Measurements from ENCODE around the gene DUSP22. TPM values are rescaled to one million over a fixed set of nuclear protein-coding genes. Genes with fewer than 3 reads are reported as not detected.
"Not testable (repeated sequence)": the region's sequence is repeated elsewhere in the genome, so short reads cannot be mapped to it uniquely, and the experiment has no call there.

DUSP22 gene
- total RNA-seq, 1 experiment from 2014 or later, result 11.5 TPM

DNA sequence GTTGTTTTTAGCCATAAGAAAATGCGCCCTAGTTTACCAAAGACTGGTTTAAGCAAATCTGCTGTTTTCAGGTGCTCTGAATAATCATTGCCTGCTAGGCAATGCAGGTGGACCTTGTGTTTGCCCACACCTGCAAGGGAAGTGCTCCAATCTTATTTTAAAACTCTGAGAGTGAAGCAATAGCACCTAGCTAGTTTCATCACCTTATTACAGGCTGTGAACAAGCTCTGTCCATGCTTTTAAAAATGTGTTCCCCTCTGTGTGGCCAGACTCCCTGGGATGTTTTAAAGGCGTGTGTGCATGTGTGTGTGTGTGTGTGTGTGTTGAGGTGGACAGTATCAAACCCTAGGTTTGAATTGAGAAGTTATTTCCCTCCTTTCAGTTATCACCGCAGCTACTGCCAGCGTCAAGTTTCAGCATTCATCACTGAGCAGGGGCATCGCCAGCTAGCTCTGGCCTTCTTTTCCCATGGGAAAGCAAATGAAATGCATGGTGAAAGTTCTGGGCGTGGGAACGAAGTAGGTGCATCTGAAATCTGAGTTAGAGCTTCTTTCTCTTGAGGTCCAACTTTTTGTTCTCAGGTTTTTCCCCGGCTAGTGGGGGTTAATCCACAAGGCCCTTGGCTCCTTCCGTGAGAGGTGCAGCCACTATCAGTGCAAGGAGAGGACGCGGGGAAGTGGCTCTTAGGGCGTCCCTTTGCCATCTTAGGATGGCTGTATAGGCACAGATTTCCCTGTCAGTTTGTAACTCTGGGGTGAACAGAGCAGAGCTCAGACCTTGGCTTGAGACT lies 30.8 kb downstream of the DUSP22 start:
- DNase-seq (ENCODE audit: low read depth), result no peak

DNA sequence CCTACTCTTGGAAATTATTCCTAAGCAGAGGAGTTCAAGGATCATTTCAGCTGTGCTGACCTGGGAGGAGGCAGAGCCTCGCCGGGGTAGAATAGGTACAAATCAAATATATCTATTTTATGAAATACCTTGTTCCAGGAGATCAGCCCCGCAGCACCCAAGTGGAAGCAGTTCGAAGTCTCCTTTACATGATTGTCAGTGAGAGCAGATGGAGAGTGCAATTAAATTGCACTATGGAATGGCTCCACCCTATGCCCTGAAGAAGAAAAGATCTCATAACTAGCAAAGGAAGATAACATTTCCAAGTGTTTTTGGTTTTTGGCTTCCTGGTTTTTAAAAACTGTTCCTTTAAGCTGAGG lies 31.4 kb downstream of the DUSP22 start:
- DNase-seq (ENCODE audit: low read depth), result no peak

DNA sequence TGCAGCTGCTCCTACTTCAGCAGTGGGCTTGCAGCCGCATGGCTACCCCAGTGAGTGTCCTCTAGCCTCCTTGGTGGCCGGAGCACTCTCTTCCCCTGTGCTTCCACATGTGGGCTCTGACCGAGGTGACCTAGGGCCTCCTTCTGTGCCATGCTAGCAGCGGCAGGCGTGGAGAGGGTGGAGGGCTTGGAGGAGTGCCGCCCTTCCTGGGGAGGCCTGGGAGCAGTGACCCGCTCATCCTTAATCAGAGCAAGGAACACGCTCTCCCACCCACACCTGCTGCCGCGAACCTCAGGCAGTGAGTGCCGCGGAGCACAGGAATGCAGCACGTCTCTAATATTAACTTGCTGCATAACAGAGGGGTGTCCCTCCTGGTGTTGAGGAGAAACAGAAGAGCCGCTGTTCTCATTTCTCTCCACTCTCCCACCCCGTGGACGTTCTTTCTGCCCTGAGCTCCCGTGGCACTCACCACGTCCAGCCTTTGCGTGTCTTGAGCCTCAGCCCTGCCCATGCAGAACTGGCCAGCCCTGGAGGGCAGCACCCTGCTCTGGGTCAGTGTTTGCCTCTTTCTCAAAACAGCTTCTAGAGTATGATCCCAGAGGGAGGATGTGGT lies 31.9 kb downstream of the DUSP22 start:
- no peak for DNase-seq (ENCODE audit: low read depth)

DNA sequence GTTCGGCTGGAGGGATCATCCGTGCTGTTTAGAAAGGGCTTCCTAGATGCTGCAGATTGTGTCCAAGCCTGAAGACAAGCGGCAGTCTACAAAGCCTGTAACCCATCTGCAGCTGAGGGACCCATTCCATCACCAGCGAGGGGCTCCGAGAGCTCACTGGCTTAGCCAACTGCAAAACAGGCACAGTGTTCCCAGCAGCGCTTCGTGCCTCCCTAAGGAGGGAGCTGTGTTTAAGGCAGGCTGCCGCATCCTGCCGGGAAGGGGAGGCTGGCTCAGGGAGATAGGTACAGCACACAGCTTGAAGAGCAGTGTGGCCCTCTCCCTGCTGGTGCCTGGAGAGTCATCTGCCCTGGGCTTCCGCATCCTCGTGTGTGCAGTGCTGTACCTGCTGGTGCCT lies 32.4 kb downstream of the DUSP22 start:
- DNase-seq (ENCODE audit: low read depth), result no peak

DNA sequence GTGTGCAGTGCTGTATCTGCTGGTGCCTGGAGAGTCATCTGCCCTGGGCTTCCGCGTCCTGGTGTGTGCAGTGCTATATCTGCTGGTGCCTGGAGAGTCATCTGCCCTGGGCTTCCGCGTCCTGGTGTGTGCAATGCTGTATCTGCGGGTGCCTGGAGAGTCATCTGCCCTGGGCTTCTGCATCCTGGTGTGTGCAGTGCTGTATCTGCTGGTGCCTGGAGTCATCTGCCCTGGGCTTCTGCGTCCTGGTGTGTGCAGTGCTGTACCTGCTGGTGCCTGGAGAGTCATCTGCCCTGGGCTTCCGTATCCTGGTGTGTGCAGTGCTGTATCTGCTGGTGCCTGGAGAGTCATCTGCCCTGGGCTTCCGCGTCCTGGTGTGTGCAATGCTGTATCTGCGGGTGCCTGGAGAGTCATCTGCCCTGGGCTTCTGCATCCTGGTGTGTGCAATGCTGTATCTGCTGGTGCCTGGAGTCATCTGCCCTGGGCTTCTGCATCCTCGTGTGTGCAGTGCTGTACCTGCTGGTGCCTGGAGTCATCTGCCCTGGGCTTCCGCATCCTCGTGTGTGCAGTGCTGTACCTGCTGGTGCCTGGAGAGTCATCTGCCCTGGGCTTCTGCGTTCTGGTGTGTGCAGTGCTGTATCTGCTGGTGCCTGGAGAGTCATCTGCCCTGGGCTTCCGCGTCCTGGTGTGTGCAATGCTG lies 33.0 kb downstream of the DUSP22 start:
- not testable (repeated sequence) for DNase-seq (ENCODE audit: low read depth)

DNA sequence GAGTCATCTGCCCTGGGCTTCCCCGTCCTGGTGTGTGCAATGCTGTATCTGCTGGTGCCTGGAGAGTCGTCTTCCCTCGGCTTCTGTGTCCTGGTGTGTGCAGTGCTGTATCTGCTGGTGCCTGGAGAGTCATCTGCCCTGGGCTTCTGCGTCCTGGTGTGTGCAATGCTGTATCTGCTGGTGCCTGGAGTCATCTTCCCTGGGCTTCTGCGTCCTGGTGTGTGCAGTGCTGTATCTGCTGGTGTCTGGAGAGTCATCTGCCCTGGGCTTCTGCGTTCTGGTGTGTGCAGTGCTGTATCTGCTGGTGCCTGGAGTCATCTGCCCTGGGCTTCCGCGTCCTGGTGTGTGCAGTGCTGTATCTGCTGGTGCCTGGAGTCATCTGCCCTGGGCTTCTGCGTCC lies 33.8 kb downstream of the DUSP22 start:
- not testable (repeated sequence) for DNase-seq (ENCODE audit: low read depth)

DNA sequence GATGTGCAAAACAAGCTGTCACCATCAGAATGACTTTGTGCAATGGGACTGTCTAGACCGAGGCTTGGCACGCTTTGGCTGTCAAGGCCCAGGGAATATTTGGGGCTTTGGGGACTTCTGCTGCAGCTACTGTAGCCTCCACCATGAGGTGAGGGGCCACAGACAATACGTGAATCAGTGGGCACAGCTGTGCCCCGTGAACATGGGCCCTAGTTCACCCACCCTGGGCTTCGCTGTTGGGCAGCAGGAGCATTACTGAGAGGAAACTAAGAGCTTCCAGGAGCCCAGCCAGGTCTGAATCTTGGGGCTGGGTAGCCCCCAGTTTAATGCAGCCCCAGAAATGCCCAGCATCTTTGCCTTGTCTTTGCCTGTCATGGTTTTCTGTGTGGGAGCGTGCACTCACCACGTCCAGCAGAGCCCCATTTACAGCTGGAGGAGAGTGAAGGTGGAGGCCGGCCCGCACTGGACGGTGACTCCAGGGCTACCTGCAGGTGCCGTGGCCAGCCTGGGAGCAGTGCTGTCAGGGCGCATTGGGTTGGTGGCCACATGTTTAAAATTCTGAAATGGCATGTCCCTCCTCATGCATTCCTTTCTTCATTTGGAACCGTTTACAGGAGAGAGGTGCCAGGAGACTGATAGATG lies 34.7 kb downstream of the DUSP22 start:
- no peak for DNase-seq (ENCODE audit: low read depth)

DNA sequence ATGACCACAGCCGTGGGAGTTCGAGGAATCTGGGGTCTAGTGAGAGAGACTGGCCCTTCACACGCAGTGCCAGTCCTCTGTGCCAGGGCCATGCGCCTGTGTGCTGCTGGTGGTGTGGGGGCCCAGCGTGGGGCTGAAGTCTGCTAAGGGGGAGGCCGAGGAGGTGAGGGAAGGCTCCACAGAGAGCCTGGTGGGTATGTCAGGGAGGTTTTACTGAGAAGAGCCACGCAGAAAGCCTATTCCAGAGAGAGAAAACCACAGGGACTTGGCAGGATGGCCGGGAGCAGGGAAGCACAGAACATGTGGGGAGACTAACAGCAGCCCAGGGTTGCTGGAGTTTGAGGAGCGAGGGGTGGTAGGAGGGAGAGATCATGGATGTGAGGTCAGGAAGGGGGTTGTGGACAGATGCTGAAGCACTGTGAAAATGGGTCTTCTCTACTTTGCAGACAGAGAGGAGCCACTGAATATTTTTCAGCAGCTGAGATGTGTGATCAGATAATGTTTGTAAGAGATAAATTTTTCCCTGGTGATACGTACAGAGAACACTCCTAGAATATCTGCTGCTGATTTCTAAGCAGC lies 35.3 kb downstream of the DUSP22 start:
- DNase-seq (ENCODE audit: low read depth), result no peak

DNA sequence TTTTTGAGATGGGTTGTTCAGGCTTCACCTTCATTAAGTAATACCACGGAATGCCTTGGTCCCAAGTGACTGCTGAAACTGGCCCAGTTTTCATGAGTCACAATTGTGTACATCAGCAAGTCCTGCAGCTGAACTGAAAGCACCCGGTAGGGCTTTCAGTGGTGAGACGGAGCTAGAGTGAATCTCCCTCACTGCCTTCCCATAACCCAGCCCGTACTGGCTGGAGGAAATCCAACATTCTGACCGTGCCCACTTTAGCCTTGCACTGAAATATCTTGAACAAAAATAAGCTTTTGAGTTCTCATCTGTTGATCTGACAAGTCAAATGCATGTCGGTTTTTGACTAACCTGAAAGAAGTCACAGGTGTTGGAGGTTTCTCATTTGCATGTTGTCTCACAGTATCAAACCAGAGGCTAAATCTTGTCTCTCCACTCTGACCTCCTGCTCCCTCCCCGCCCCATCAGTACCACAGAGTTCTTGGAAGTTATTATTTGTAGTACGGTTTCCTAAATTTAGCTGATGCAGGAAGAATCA lies 35.9 kb downstream of the DUSP22 start:
- peak; percentile 72 for DNase-seq (ENCODE audit: low read depth)

DNA sequence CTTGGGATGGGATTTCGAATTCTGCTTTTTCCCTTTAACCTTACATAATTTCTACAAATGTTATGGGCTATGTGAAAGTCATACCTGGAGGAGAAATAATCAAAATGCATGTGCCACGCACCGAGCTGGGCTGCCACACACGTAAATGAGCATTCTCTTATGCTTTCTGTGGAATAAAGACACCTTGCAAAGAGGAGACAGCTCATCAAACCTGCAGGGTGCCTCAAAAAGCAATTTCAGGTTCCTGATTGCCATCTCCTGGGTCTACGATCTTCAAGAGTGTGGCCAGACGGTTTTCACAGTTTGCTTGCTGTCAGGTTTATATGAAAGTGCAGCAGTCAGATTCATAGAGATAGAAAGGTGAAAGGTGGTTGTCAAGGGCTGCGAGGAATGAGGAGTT lies 36.6 kb downstream of the DUSP22 start:
- no peak for DNase-seq (ENCODE audit: low read depth)

DNA sequence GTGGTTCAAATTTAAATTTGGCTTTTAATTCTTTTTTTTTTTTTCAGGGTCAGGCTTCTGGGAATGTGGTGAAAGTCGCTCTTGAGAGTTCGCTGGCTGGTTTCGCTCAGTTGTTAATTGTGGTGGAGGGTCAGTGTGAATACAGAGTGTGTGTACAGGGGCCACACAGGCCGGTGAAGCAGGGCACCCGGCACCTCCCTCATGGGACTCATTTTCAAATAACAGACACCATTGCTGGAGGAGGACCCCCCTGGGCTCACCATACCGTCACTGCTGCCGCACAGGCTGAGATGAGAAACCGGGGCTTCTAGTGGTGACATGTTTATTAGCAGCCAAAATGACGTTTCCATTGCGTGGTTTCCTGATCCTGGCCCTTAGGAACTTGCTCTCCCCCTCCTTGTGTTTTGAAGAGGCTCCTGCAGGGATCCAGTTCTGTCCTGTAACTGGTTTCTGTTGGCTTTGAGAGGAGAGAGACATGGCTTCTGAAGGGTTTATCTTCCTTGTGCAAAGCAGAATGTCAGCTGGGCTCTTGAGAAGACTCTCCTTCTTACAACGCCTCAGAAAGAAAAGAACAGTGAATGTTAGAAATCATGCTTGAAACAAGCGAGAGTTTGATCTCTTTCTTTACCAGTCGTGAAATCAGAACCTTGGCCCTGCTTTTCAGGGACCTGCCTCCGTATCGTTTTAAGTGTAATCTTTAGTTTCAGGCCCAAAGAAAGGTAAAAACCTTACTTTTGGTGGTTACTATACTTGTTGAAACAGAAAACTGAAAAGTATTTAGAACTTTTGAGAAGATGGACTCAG lies 37.8 kb downstream of the DUSP22 start:
- peak; percentile 37 for DNase-seq (ENCODE audit: low read depth)

DNA sequence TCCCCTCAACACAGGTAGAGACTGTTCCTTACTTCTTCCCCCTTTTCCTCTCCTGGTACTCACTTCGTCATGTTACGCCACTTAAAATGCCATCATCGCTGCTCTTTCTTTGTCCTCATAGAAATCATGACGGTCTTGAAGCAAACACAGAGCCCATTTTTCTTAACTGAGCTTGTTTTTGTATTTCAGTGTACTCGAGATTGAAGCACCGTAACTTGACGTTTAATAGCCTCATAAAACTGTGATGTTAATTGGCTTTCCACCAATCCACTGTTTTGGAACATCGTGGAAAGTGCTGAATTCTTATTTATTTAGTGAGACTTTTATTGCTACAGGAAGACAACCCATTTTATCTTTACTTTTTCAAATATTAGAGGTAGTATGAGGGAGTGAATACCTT lies 38.7 kb downstream of the DUSP22 start:
- DNase-seq (ENCODE audit: low read depth), result no peak

DNA sequence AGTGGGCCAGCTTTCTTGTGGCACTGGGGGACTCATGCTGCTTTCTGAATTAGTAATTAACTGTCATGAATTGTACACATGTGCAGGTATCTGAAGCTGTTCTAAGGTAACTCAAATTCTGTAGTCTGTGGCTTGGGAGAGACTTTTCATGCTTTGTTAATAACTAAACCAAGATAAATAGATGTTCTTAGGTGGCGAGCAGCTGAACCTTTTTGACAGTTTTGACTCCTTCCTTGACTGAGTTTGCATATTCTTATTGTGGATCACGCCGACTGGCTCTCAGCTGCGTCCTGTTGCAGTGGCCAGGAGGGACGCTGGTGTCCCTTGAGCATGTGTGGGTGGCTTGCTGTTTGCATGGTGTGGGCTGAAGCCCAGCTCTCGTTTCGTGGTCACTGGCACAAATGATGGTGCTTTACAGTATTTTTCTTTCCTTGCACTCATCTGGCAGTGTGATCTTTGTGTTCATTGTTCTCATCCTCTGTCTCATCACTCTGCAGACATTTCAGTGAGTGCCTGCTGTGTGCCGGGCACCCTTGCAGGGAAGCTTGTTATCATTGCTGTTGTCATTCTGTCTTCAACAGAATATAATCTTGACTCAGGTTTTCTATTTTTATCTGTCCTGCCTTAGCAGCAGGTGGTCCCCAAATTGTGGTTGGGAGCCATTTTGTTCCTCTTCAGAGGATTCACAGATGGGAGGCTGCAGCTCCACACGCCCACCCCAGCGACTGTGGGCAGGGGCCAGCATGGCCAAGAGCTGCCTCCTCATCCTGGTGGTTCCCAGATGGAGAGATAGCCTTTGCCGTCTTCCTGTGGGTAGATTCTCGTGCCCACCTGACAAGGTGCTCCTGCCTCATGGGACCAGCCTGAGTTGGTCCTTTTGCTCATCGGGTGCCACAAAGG lies 39.6 kb downstream of the DUSP22 start:
- DNase-seq (ENCODE audit: low read depth), result no peak

DNA sequence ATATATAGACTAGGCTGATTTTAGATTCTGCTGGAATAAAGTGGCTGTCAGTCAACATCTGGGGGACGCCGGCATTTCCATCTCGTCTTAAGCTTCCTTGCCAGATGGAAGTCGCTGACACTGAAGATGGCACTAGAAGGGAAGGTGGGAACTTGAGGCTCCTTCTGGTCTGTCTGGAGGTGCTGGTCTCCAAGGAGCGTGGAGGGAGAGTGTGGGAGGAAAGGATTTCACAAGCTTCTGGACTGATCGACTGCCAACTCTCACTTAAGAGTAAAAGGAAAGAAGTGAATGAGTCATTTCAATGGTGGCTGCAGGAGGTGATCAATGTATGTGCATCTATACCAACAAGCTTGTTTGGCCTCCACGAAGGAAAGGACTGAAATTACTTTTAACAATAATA lies 40.4 kb downstream of the DUSP22 start:
- DNase-seq (ENCODE audit: low read depth), result peak; percentile 55

DNA sequence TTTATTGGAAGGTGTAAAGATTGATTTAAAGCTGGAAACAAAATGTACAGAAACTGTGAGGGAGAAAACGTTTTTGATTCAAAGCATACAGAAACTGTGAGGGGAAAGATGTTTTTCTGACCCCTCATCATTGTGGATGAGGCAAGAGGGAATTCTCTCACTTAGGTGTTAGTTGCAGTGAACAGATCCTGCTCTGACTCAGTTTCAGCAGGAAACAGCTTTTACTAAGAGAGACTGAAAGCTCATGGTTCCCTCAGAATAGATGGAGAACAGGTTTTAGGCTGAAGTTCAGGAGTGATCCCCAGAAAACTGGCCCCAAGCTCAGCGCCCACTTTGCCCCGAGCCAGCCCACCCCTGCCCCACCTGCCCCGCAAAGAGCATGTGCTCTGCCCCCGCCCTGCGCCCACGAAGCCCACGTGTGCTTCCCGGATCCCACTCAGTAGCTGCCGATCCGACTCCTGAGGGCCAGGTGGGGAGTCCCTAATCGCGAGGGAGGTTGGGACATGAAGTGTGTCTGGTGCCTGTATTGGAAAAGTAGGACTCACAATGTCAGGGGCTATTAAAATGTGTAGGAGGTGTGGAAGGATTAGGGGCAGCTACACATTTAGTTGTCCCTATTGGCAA lies 41.2 kb downstream of the DUSP22 start:
- DNase-seq (ENCODE audit: low read depth), result no peak

DNA sequence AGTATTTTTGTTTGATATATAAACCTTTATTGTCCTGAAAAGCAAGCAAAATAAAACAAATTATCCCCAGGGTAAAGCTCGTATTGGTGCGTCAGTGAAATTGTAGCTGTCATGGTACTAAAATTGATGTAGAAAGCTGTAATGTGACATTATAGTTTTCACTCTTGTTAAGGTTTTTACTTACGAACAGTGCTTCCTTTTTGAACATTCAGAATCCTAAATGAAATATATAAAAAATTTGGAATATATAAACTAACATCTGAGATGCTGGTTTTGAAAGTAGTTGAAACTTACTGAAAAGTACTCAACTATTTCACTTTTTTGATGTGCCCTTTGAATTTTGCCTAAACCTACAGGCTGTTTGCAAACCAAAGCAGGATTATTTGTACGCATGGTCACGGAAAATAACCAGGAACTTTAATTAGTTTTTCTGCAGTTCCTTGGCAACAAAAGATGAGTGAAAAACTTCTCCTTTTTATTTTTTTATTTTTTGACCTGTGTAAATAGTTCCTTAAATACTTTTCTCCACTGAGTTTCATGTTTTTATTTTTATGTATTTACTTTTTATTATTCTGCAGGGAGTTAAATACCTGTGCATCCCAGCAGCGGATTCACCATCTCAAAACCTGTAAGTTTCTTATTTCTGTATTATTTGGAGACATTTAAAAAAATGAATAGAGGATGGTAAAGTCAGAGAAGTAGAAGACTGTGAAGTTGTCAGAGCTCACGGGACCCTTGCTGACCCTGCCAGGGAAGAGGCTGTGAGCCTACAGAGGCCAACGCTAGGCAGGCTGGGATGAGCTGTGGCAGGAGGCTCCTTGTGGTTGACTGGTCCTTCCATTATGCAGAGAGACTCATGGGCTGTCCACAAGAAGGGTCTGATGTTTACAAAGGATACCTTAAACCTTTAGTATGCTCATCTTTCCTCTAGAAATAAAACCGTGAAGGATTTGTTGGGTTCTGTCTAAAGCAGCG lies 42.5 kb downstream of the DUSP22 start:
- DNase-seq (ENCODE audit: low read depth), result no peak

DNA sequence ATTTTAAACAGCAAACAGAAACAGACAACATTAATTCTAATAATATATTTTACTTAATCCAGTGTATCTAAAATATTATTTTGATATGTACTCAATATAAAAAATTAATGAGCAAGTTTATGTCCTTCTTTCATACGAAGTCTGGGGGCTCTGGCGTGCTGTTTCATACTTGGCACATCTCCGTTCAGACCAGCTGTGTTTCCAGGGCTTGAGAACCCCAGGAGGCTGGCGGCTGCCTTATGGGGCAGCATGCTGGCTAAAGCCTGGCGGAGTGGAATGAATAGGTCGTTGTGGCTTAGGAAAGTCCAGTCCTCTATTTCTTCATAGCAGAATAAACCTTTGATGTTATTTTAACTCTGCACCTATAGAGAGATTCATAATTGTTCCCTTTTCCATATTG lies 43.3 kb downstream of the DUSP22 start:
- DNase-seq (ENCODE audit: low read depth), result no peak

All from HT1080 (cell line).